DOHH2 (cell line): ENCODE results near the gene TRAK1.

ENCODE experiments used
- H3F3A ChIP-seq: fragments of 200-600 bp; sonication (generic), shearing (Covaris generic); 2 replicates; pipeline ENCODE4 v1.6.0; 2016; ENCODE audit warnings: antibody characterized with exemption, mild to moderate bottlenecking; ENCODE audit not compliant: control insufficient read depth, insufficient read depth
- H3K27ac ChIP-seq: fragments of 200-600 bp; sonication (generic); 2 replicates; pipeline ENCODE4 v1.5.1; 2014; ENCODE audit warnings: low read depth, mild to moderate bottlenecking, low read length, moderate library complexity
- H3K27me3 ChIP-seq: fragments of 200-600 bp; sonication (generic); 2 replicates; pipeline ENCODE4 v1.6.1; 2014; ENCODE audit warnings: mild to moderate bottlenecking, low read length, mixed read lengths; ENCODE audit not compliant: control insufficient read depth
- H3K36me3 ChIP-seq: fragments of 200-600 bp; sonication (generic); 2 replicates; pipeline ENCODE4 v1.6.1; 2014; ENCODE audit warnings: mild to moderate bottlenecking, low read length, moderate library complexity, mixed read lengths; ENCODE audit not compliant: control insufficient read depth
- H3K4me1 ChIP-seq: fragments of 200-600 bp; sonication (generic); 2 replicates; pipeline ENCODE4 v1.6.1; 2014; ENCODE audit warnings: mild to moderate bottlenecking, low read length, mixed read lengths; ENCODE audit not compliant: control insufficient read depth
- H3K4me2 ChIP-seq: fragments of 200-600 bp; sonication (generic); 2 replicates; pipeline ENCODE4 v1.6.0; 2014; ENCODE audit warnings: mild to moderate bottlenecking, low read length, moderate library complexity
- H3K4me3 ChIP-seq: fragments of 200-600 bp; sonication (generic); 2 replicates; pipeline ENCODE4 v1.5.1; 2014; ENCODE audit warnings: mild to moderate bottlenecking, low read length, mixed read lengths
- H3K79me2 ChIP-seq: fragments of 200-600 bp; sonication (generic); 2 replicates; pipeline ENCODE4 v1.6.1; 2014; ENCODE audit warnings: mild to moderate bottlenecking, low read length, mixed read lengths; ENCODE audit not compliant: control insufficient read depth
- H3K9me2 ChIP-seq: fragments of 200-600 bp; sonication (generic); replicated peaks from 2 replicates; pipeline ENCODE4 v1.6.1; 2014; ENCODE audit warnings: mild to moderate bottlenecking, low read length, mixed read lengths; ENCODE audit not compliant: control insufficient read depth
- H3K9me3 ChIP-seq: fragments of 200-600 bp; sonication (generic); 2 replicates; pipeline ENCODE4 v1.6.1; 2014; ENCODE audit warnings: antibody characterized with exemption, low read length, mixed read lengths; ENCODE audit not compliant: control insufficient read depth, insufficient read depth
- H4K20me1 ChIP-seq: fragments of 200-600 bp; sonication (generic); 2 replicates; pipeline ENCODE4 v1.6.0; 2014; ENCODE audit warnings: low read depth, mild to moderate bottlenecking, antibody characterized with exemption, low read length, moderate library complexity; ENCODE audit not compliant: control insufficient read depth, insufficient read depth
- CTCF ChIP-seq: fragments of 200-600 bp; sonication (generic); IDR thresholded peaks from one replicate; pipeline ENCODE4 v1.5.1; 2014; ENCODE audit warnings: antibody characterized with exemption, mild to moderate bottlenecking, low read depth, low read length; ENCODE audit not compliant: poor library complexity, severe bottlenecking
- EZH2phosphoT487 ChIP-seq: fragments of 200-600 bp; sonication (generic); IDR thresholded peaks from 2 replicates; pipeline ENCODE4 v1.6.1; 2017; ENCODE audit warnings: borderline replicate concordance, mild to moderate bottlenecking, antibody characterized with exemption, low read length, moderate library complexity, mixed read lengths

TRAK1 gene

GRCh38 chr3:42164656-42165055 is 73.5 kb downstream of the TRAK1 start:
- 0 out of 2 replicates have a peak overlapping the region, but pooled peaks have one; percentile 9 for H3K4me2 ChIP-seq
- no peaks in the 10 kb centered on the region for H3K9me3 ChIP-seq
- peaks cover 96% of the 10 kb centered on the region for H3K79me2 ChIP-seq
- peaks cover 6% of the 10 kb centered on the region for H3F3A ChIP-seq
- H3K9me2 ChIP-seq, result no peaks in the 10 kb centered on the region
- peaks cover 96% of the 10 kb centered on the region for H3K4me1 ChIP-seq
- TF ChIP-seq EZH2phosphoT487 (no peak), CTCF (no peak)
- no peak overlapping the region for H3K4me3 ChIP-seq
- peaks cover 15% of the 10 kb centered on the region for H3K36me3 ChIP-seq
- H3K27ac ChIP-seq, result 0 out of 2 replicates have a peak overlapping the region, but pooled peaks have one; percentile 8
- no peaks in the 10 kb centered on the region for H4K20me1 ChIP-seq
- H3K27me3 ChIP-seq, result no peaks in the 10 kb centered on the region

- Histone ChIP-seq H3K27me3 (no peaks in the 10 kb centered on the region), H3K79me2 (peaks cover 96% of the 10 kb centered on the region)
Observed at GRCh38 chr3:42165211-42165610, 74.1 kb downstream of the TRAK1 start.

GRCh38 chr3:42166214-42166613 is 75.1 kb downstream of the TRAK1 start:
- peaks cover 96% of the 10 kb centered on the region for H3K4me1 ChIP-seq
- H4K20me1 ChIP-seq, result no peaks in the 10 kb centered on the region

More at GRCh38 chr3:42165211-42165610, 74.1 kb downstream of the TRAK1 start:
- Histone ChIP-seq H3K4me3 (no peak overlapping the region), H3K4me1 (peaks cover 96% of the 10 kb centered on the region), H3K27ac (no peak overlapping the region), H4K20me1 (no peaks in the 10 kb centered on the region), H3K4me2 (no peak overlapping the region), H3K9me3 (no peaks in the 10 kb centered on the region), H3K9me2 (no peaks in the 10 kb centered on the region), H3K36me3 (peaks cover 12% of the 10 kb centered on the region), H3F3A (peaks cover 8% of the 10 kb centered on the region)
- no peak for TF ChIP-seq CTCF
- no peak for TF ChIP-seq EZH2phosphoT487

More at GRCh38 chr3:42166214-42166613, 75.1 kb downstream of the TRAK1 start:
- H3K79me2 ChIP-seq, result peaks cover 95% of the 10 kb centered on the region
- H3K27ac ChIP-seq, result peak overlapping the region; percentile 1; the same call in 1 of the 2 replicates
- TF ChIP-seq CTCF (no peak), EZH2phosphoT487 (no peak)
- no peaks in the 10 kb centered on the region for H3K27me3 ChIP-seq
- no peaks in the 10 kb centered on the region for H3K9me3 ChIP-seq
- H3K4me2 ChIP-seq, result no peak overlapping the region
- H3K9me2 ChIP-seq, result no peaks in the 10 kb centered on the region
- H3K36me3 ChIP-seq, result peaks cover 15% of the 10 kb centered on the region
- peaks cover 11% of the 10 kb centered on the region for H3F3A ChIP-seq
- no peak overlapping the region for H3K4me3 ChIP-seq
